NCI-H524 (cell line): Measurements from ENCODE around the gene SCAF1.

ENCODE experiments used
- DNase-seq, 2 experiments: peaks; one replicate each; lab custom pipeline; 2025; lab: John Stamatoyannopoulos, UW

SCAF1 gene

GRCh38 chr19:49646586-49646985, 4.6 kb downstream of the SCAF1 start:
- no peak for DNase-seq

- no peak for DNase-seq
Observed at GRCh38 chr19:49651029-49651819, 9.2 kb downstream of the SCAF1 start.

DNA sequence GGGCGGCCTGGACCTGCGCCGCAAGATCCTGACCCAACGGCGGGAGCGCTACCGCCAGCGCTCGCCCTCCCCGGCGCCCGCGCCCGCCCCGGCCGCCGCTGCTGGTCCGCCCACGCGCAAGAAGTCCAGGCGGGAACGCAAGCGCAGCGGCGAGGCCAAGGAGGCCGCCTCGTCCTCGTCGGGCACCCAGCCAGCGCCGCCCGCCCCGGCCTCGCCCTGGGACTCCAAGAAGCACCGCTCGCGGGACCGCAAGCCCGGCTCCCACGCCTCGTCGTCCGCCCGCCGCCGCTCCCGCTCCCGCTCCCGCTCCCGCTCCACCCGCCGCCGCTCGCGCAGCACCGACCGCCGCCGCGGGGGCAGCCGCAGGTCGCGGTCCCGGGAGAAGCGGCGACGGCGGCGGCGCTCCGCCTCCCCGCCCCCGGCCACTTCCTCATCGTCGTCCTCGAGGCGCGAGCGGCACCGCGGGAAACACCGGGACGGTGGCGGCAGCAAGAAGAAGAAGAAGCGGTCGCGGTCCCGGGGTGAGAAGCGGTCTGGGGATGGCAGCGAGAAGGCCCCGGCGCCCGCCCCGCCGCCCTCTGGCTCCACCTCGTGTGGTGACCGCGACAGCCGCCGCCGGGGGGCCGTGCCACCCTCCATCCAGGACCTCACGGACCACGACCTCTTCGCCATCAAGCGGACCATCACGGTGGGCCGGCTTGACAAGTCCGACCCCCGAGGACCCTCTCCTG, 10.0 kb downstream of the SCAF1 start:
- DNase-seq = no peak

- DNase-seq = no peak
Observed at GRCh38 chr19:49652551-49653465, 10.8 kb downstream of the SCAF1 start.

- DNase-seq = no peak
Observed at GRCh38 chr19:49653466-49653806, 11.4 kb downstream of the SCAF1 start.

DNA sequence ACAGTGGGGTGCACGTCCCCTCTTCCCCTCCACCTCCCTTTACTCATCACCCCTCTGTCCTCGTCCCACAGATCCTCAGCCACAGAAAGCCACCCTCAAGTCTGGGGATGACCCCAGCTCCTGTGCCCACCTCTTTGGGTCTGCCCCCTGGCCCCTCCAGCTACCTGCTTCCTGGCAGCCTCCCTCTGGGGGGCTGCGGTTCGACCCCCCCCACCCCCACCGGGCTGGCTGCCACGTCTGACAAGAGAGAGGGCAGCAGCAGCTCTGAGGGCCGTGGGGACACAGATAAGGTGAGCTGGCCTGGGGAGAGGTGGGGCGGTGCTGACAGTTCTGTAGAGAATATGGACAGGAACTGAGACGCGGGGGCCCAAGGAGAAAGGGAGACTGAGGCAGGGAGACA, 12.6 kb downstream of the SCAF1 start:
- no peak for DNase-seq

- no peak for DNase-seq
Observed at GRCh38 chr19:49655570-49656455, 13.8 kb downstream of the SCAF1 start.

GRCh38 chr19:49656456-49657109, 14.6 kb downstream of the SCAF1 start:
- no peak for DNase-seq

DNA sequence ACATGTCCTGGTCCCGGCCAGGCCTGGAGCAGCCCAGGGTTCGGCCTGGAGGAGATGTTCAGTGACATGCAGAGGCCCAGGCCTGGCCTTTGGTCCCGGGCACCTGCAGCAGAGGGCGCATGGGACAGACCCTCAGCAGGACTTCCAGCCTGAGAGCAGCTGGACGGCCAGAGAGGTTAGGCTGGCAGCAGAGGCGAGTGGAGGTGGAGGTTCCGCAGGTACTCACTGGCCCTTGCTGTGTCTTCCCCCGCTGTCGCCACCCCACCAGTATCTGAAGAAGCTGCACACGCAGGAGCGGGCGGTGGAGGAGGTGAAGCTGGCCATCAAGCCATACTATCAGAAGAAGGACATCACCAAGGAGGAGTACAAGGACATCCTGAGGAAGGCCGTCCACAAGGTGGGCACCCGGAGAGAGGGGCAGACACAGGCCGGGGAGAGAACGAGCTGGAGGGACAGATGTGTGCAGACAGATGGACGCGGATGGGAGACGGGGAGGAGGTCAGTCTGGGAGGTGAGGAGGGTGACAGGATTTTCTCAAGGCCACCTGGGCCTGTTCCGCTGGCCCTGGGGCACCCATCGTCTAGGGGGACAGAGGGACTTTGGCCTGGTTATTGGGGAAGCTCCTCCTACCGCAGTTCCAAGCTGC, 15.6 kb downstream of the SCAF1 start:
- no peak for DNase-seq

DNA sequence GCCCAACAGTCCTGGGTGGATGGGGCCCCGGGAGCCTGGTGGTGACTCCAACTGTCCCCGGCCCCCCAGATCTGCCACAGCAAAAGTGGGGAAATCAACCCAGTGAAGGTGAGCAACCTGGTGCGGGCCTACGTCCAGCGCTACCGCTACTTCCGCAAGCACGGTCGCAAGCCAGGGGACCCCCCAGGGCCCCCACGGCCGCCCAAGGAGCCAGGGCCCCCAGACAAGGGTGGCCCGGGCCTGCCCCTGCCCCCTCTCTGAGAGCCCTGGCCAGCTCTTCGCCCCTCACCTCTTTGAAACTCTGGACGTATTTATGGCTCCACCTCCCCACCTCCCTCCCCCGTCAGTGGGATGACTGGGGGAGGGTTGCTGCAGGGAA, 16.1 kb downstream of the SCAF1 start:
- DNase-seq = no peak

DNA sequence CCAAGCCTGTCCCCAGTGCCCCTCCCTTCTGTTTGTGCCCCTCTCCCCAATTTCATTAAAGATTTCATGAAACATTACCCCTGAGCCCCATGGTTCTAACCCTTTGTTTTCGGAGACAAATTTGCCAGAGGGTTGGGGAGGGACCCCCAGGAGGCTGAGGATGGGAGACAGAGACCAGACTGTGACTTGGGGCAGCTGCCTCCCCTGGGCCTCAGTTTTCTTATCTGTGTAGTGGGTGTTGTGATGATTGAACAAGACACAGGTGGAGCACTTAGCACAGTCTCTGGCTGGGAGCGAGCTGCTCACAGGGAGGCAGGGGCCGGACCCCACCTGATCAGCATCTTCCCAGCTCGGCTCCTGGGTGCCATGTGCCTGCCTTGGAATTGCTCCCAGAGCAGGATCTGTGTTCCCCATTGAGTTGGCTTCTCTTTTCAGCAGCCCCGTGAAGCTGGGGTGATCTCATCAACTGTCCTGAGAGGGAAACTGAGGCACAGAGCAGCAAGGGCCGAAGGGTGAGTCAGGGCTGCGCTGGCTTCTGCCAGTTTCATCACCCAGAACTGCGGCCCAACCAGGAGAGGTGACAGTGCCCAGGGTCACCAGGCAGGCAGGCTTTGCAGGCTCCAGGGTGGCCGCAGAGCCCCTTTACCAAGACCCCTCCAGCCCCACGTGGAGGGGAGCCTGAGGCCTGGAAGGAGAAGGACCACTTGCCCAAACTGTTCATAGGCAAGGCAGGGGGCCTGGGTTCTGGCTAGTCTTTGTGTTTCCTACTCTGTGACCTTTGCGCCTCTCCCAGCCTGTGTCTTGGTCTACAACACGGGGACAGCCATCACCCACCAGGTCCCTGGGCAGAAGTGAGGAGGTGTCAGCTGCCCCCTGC, 16.8 kb downstream of the SCAF1 start:
- DNase-seq = no peak

- no peak for DNase-seq
Observed at GRCh38 chr19:49660338-49660961, 18.4 kb downstream of the SCAF1 start.

DNA sequence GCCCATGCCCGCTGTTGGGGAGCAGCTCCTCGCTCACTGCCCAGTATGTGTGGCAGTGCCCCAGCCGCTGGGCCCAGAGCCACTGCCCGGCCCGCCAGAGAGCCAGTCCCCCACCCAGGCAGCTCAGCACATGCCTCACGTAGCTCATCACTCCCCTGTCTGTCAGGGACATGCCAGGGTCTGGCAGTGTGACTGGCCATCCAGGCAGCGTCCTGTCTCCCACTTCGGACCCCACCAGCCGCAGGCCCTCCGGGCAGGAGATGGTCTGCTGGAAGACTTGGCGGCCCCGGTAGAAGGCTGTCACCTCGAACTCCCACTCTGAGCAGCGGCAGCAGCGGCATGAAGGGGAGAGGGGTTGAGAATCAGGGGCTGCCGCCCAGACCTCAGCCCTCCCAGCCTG, 20.0 kb downstream of the SCAF1 start:
- no peak for DNase-seq

DNA sequence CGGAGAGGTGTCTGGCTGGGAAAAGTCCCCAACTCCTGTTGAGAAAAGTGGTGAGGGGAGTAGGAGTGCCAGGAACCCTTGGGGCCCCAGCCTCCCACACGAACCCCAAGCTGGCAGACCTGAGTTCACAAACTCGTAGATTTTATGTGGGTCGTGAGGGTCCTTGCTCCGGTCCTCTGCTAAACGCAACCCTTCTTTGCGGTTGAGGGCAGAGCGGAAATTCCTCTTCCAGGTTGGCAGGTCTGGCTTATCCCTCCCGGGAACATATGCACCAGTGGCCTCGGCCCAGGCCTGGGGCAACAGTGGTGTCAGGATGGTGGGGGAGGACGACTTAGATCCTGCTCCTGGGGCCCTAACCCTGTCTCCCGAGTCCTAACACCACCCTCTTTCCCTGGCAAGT, 21.2 kb downstream of the SCAF1 start:
- DNase-seq = no peak

GRCh38 chr19:49664171-49665035, 22.4 kb downstream of the SCAF1 start:
- DNase-seq = peak; percentile 48 to 82

DNA sequence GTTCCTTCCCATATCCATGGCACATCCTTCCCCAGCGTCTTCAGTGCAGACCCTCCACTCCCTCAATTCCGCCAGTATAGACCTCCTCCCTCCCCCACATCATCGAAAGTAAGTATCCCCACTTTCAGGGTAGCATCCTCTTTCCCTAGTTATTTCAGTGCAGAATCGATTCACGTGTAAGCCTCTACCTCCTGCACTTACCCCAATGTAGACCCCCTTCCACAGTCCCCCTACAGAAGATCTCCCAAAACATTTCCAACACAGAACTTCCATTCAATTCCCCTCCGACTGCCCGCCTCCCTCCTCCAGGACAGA, 23.0 kb downstream of the SCAF1 start:
- no peak for DNase-seq

- DNase-seq = peak; percentile 88 to 95
Observed at GRCh38 chr19:49665351-49666119, 23.5 kb downstream of the SCAF1 start, which contains the start of the genes BCL2L12 and IRF3. Gene BCL2L12 (plus strand): TSS chr19:49665933. CDS start chr19:49666693, 760 bp downstream. Gene IRF3 (minus strand): TSS chr19:49665857. CDS start chr19:49664838, 1,019 bp downstream.
